ENCODE data around the gene SMYD4.

Gene SMYD4

GRCh38 chr17:1732241-1732832 is 97.4 kb downstream of the SMYD4 start:
- no peak for DNase-seq (ENCODE audit: low spot score)

DNA sequence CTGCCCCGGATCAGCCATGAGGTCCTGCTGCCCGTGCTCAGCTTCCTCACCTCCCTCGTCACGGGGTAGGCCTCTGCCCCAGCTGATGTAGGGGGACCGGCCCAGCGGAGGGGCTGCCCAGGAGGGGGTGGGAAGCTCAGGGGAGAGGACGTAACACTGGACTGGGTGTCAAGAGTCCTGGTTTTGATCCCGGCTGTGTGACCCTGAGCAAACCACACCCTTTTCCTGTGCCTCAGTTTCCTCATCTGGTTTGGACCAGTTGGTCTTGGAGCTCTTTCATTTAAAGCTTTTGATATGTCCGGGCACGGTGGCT is 98.6 kb downstream of the SMYD4 start:
- DNase-seq (ENCODE audit: low spot score): no peak

GRCh38 chr17:1730326-1731193 is 99.1 kb downstream of the SMYD4 start:
- DNase-seq (ENCODE audit: low spot score): no peak

GRCh38 chr17:1729966-1730325 is 99.8 kb downstream of the SMYD4 start:
- no peak for DNase-seq (ENCODE audit: low spot score)

Measured in COLO829 (cell line).